OCI-LY1 (cell line): Measurements from ENCODE around the gene DQX1.

Experiments
- H2AFZ ChIP-seq: fragments of 200-600 bp; sonication (generic), shearing (Covaris generic); 2 replicates; pipeline ENCODE4 v1.6.0; 2014; ENCODE audit warnings: antibody characterized with exemption, mild to moderate bottlenecking, low read length
- H3F3A ChIP-seq: fragments of 200-600 bp; sonication (generic), shearing (Covaris generic); 2 replicates; pipeline ENCODE4 v1.6.0; 2014; ENCODE audit warnings: mild to moderate bottlenecking, antibody characterized with exemption, low read length, moderate library complexity; ENCODE audit not compliant: insufficient read depth
- H3K27ac ChIP-seq: fragments of 200-600 bp; sonication (generic); 2 replicates; pipeline ENCODE4 v1.5.1; 2014; ENCODE audit warnings: low read length, mixed run types, mild to moderate bottlenecking, low read depth; ENCODE audit not compliant: poor library complexity, severe bottlenecking
- H3K27me3 ChIP-seq: fragments of 200-600 bp; sonication (generic); 2 replicates; pipeline ENCODE4 v1.6.0; 2014; ENCODE audit warnings: antibody characterized with exemption, mild to moderate bottlenecking, low read length, moderate library complexity; ENCODE audit not compliant: insufficient read depth
- H3K36me3 ChIP-seq: fragments of 200-600 bp; sonication (generic); 2 replicates; pipeline ENCODE4 v1.6.1; 2014; ENCODE audit warnings: mild to moderate bottlenecking, antibody characterized with exemption, low read length, moderate library complexity, mixed read lengths; ENCODE audit not compliant: insufficient read depth
- H3K4me1 ChIP-seq: fragments of 200-600 bp; sonication (generic); 2 replicates; pipeline ENCODE4 v1.5.1; 2014; ENCODE audit warnings: mild to moderate bottlenecking, low read length, moderate library complexity; ENCODE audit not compliant: insufficient read depth, severe bottlenecking
- H3K4me2 ChIP-seq: fragments of 200-600 bp; sonication (generic), shearing (Covaris generic); 2 replicates; pipeline ENCODE4 v1.6.1; 2014; ENCODE audit warnings: low read length
- H3K4me3 ChIP-seq: fragments of 200-600 bp; sonication (generic); 2 replicates; pipeline ENCODE4 v1.5.1; 2014; ENCODE audit warnings: low read length, low read depth, mild to moderate bottlenecking, mixed read lengths; ENCODE audit not compliant: poor library complexity, severe bottlenecking
- H3K79me2 ChIP-seq: fragments of 200-600 bp; shearing (Covaris generic); 2 replicates; pipeline ENCODE4 v1.6.1; 2016; ENCODE audit warnings: mixed run types, low read length, mixed read lengths; ENCODE audit not compliant: insufficient read depth
- H3K9ac ChIP-seq: fragments of 200-600 bp; sonication (generic), shearing (Covaris generic); 2 replicates; pipeline ENCODE4 v1.6.1; 2014; ENCODE audit warnings: mild to moderate bottlenecking, low read length, mixed read lengths
- H3K9me2 ChIP-seq: fragments of 200-600 bp; sonication (generic), shearing (Covaris generic); 2 replicates; pipeline ENCODE4 v1.6.1; 2014; ENCODE audit warnings: low read depth, mild to moderate bottlenecking, low read length, mixed read lengths
- H3K9me3 ChIP-seq: fragments of 200-600 bp; shearing (Covaris generic); 2 replicates; pipeline ENCODE4 v1.6.1; 2014; ENCODE audit warnings: low read length, mixed read lengths
- H4K20me1 ChIP-seq: fragments of 200-600 bp; sonication (generic), shearing (Covaris generic); 2 replicates; pipeline ENCODE4 v1.6.0; 2016; ENCODE audit warnings: mild to moderate bottlenecking, low read length; ENCODE audit not compliant: insufficient read depth
- EZH2 ChIP-seq: fragments of 200-600 bp; sonication (generic), shearing (Covaris generic); IDR thresholded peaks from 2 replicates; pipeline ENCODE4 v1.8.0; 2017; ENCODE audit warnings: borderline replicate concordance, mixed run types, mild to moderate bottlenecking, antibody characterized with exemption, low read length, moderate library complexity, mixed read lengths
- TF ChIP-seq, protein P1 (sequence below): fragments of 200-600 bp; sonication (generic), shearing (Covaris generic); IDR thresholded peaks from 2 replicates; pipeline ENCODE4 v1.5.1; 2017; ENCODE audit warnings: mild to moderate bottlenecking, antibody characterized with exemption, low read length, moderate library complexity, mixed read lengths

Gene DQX1

DNA sequence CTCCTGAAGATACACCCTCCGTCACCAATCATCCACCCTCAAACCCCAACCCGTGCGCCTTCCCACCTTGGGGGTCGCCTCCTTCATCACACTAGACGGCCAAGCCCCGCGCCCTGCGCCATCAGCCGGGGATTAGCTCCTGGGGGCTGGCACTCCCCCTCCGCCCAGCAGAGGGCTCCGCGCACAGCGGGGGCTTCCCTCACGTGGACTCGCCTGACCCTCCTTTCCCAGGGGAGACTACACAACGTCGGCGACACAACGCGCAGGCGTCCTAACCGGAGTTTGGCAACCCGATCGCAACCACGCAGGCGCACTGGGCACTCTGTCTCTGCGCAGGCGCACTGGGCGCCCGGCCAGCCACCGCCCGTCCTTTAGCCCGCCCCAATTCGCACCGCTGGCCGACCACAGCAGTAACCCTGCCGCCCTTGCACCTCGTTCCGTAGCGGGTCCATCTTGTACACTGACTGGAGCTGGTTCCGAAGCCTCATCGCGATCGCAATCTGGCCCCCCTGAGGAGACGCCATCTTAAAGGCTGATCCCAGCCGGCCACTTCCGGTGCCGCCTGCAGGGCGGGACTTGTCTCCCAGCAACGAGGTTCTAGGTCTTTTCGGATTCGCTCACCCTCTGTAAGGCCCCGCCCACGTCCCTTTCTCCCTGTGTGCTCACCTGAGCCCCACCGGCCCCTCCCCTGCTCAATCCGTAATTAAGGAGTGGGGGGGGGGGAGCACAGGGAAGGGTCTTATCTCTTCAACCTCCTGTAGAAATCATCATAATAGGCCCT, 18.7 kb downstream of the DQX1 start, which contains the start of gene PCGF1:
PCGF1 (minus strand) TSS at position 551 of the 781 bp plus-strand sequence; CDS start at position 524, 27 bp downstream.
- peak within 1 kb of the TSS; percentile 95 for H3K4me2 ChIP-seq
- H2AFZ ChIP-seq, result peak within 1 kb of the TSS; percentile 39; the same call in 1 of the 2 replicates
- peak within 1 kb of the TSS; percentile 95 for H3K27ac ChIP-seq
- TF ChIP-seq EZH2, result no peak
- TF ChIP-seq, protein P1, sequence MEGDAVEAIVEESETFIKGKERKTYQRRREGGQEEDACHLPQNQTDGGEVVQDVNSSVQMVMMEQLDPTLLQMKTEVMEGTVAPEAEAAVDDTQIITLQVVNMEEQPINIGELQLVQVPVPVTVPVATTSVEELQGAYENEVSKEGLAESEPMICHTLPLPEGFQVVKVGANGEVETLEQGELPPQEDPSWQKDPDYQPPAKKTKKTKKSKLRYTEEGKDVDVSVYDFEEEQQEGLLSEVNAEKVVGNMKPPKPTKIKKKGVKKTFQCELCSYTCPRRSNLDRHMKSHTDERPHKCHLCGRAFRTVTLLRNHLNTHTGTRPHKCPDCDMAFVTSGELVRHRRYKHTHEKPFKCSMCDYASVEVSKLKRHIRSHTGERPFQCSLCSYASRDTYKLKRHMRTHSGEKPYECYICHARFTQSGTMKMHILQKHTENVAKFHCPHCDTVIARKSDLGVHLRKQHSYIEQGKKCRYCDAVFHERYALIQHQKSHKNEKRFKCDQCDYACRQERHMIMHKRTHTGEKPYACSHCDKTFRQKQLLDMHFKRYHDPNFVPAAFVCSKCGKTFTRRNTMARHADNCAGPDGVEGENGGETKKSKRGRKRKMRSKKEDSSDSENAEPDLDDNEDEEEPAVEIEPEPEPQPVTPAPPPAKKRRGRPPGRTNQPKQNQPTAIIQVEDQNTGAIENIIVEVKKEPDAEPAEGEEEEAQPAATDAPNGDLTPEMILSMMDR, result peak; percentile 56
- H3K9me3 ChIP-seq, result no peaks in the 10 kb centered on the region
- no peaks in the 10 kb centered on the region for H4K20me1 ChIP-seq
- H3K36me3 ChIP-seq, result peaks cover 17% of the 10 kb centered on the region
- no peaks in the 10 kb centered on the region for H3K79me2 ChIP-seq
- H3K4me3 ChIP-seq, result peak within 1 kb of the TSS; percentile 86
- H3F3A ChIP-seq, result no peaks in the 10 kb centered on the region
- H3K27me3 ChIP-seq, result peaks cover 6% of the 10 kb centered on the region; the same call in 1 of the 2 replicates
- H3K4me1 ChIP-seq, result peaks cover 37% of the 10 kb centered on the region
- H3K9ac ChIP-seq, result peak within 1 kb of the TSS; percentile 90
- H3K9me2 ChIP-seq, result no peaks in the 10 kb centered on the region

DNA sequence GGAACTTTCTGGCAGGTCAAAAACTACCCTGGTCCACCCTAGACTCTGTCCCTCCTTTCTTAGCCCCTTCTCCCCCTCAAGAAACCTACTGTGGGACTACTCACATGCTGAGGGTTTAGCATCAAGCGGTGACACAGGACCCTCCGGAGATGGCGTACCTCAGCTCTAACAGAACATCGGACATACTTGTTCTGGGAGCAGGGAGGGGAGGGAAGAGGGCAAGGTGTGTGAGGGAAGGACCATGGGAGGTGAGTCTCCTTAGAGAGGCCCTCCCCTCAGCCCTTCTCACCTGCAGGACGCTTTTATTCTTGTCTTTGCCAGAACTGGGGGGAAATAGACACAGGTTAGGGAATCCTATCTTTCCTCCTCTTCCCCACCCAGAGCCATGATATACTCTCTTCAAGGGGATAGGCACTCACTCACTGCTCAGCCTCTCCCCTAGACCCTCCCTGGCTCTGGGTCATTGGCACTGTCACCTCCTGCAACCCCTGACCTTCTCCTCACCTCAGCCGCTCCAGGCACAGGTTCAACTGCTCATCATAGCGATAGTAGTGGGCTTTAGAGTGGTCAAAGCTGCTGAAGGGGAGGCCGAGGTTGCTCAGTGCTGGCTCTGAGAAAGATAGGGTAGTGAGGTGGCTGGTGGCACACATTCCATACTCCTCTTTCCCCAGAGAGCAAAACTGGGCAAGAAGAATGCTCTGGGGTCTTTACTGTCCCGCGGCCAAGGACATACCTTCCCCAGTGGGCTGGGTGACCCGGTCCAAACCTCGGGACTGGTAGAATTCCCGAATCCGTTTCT, 20.4 kb downstream of the DQX1 start:
- Histone ChIP-seq H3K27ac (no peak overlapping the region), H3K9ac (no peak overlapping the region), H3K36me3 (peaks cover 17% of the 10 kb centered on the region), H2AFZ (no peak overlapping the region), H3K9me3 (no peaks in the 10 kb centered on the region), H3F3A (no peaks in the 10 kb centered on the region), H4K20me1 (no peaks in the 10 kb centered on the region), H3K9me2 (no peaks in the 10 kb centered on the region), H3K4me1 (peaks cover 38% of the 10 kb centered on the region), H3K4me2 (no peak overlapping the region), H3K27me3 (peaks cover 17% of the 10 kb centered on the region; the same call in 1 of the 2 replicates), H3K4me3 (no peak overlapping the region), H3K79me2 (no peaks in the 10 kb centered on the region)
- TF ChIP-seq, protein P1, result no peak
- no peak for TF ChIP-seq EZH2

DNA sequence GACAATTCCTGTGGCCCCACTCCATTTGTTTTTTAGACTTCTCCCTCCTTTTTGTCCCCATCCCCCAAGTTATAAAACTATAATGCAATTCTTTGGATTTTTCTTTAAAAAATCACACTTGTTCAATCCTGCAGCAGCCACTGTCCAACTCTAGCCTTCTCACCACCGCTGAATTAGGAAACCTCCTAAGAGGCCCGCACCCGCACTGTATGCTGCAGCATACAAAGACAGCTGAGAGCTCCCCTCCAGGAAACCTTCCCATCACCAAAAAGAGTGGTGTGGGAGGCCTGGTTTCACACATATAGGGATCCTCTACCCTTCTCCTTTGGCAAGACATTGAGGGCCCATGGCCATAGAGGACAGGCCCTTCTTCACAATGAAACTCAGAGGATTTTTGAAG, 21.4 kb downstream of the DQX1 start:
- Histone ChIP-seq H3K27me3 (peaks cover 17% of the 10 kb centered on the region; the same call in 1 of the 2 replicates), H3K4me1 (peaks cover 38% of the 10 kb centered on the region), H3K4me3 (no peak overlapping the region), H3K4me2 (no peak overlapping the region), H3K9me3 (no peaks in the 10 kb centered on the region), H3K27ac (no peak overlapping the region), H3K36me3 (peaks cover 17% of the 10 kb centered on the region), H3K79me2 (no peaks in the 10 kb centered on the region), H3F3A (no peaks in the 10 kb centered on the region), H2AFZ (no peak overlapping the region), H3K9ac (no peak overlapping the region), H4K20me1 (no peaks in the 10 kb centered on the region), H3K9me2 (no peaks in the 10 kb centered on the region)
- TF ChIP-seq, protein P1, result no peak
- TF ChIP-seq EZH2, result no peak
